Epithelial cell of esophagus (primary cell): Measurements from ENCODE around the gene ADRA2A.

Experiments
- DNase-seq: peaks from one replicate; pipeline ENCODE4 v3.0.0; 2010; ENCODE audit warnings: low read depth
- H3K4me3 ChIP-seq: 2 replicates; pipeline ENCODE4 v1.5.1; 2011; ENCODE audit warnings: mild to moderate bottlenecking, low read length, control low read depth
- TF ChIP-seq, protein P1 (sequence below): IDR thresholded peaks from 2 replicates; pipeline ENCODE4 v1.5.1; 2011; ENCODE audit warnings: low read depth, mild to moderate bottlenecking, low read length, control low read depth, inconsistent platforms; ENCODE audit not compliant: insufficient read depth; ENCODE audit errors: missing control alignments

ADRA2A gene

DNA sequence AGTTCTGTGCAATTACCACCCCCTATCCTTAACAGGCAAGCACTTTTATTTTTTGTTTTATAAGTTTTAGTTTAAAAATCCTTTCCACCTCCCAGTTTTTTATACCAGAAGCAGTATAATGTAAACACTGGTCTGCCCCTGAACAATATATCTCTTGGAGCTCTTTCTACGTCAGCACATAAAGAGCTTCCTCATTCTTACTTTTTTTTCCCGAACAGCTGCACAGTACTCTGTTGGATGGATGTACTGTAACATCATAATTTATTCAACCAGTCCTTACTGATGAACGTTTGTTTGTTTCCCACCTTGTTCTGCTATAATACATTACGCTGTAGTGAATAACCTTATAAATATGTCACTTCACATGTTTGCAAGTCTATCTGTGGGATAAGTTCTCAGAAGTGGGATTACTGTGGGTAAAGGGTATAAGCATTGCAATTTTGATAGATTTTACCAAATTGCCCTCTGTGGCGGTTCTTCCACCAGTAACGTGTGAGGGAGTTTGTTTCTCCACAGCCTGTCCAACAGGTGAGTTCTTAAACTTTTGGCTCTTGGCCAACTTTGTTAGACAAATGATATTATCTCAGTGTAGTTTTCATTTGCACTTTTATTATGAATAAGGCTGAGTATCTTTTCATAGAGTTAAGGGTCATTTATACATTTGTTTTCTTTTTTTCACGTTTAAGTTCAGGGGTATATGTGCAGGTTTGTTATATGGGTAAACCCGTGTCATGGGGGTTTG, 32.8 kb downstream of the ADRA2A start:
- H3K4me3 ChIP-seq, result no peak overlapping the region
- TF ChIP-seq, protein P1, sequence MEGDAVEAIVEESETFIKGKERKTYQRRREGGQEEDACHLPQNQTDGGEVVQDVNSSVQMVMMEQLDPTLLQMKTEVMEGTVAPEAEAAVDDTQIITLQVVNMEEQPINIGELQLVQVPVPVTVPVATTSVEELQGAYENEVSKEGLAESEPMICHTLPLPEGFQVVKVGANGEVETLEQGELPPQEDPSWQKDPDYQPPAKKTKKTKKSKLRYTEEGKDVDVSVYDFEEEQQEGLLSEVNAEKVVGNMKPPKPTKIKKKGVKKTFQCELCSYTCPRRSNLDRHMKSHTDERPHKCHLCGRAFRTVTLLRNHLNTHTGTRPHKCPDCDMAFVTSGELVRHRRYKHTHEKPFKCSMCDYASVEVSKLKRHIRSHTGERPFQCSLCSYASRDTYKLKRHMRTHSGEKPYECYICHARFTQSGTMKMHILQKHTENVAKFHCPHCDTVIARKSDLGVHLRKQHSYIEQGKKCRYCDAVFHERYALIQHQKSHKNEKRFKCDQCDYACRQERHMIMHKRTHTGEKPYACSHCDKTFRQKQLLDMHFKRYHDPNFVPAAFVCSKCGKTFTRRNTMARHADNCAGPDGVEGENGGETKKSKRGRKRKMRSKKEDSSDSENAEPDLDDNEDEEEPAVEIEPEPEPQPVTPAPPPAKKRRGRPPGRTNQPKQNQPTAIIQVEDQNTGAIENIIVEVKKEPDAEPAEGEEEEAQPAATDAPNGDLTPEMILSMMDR, result no peak
- DNase-seq, result no peak

DNA sequence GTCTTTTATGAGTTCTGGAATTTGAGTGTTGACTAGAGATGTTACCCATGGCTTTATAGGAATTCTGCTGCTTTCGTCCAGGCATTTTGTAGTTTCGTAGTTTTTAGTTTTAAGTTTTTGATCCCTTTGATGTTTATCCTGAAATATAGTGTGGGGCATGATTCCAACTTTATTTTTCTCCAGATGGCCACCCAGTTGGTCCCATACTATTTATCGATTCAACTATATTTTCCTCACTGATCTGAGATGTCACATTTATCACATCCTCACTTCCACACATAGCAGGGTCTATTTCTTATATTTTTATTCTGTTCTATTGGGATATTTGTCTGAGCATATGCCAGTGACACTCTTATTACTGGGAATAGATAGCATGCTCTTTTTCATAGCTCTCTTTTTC, 33.9 kb downstream of the ADRA2A start:
- H3K4me3 ChIP-seq, result no peak overlapping the region
- no peak for DNase-seq
- TF ChIP-seq, protein P1, result no peak

DNA sequence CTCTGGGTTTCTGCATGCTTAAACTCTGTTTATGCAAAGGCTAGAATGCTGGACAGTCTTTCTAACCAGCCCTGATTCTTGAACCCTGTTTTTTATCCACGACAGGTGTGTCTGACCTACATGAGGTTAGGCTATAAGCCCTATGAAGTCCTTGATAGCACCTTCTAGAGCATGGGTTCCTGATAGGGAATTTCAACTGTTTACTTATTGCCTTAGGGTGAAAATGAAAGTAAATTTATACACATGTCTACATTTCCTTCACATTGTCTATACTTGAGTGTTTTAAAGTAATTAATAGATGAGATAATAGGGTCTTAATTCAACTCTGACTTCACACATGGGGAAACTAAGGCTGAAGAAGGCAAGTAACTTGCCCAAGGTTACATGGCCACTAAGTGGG, 35.5 kb downstream of the ADRA2A start:
- DNase-seq, result no peak
- TF ChIP-seq, protein P1, result no peak
- H3K4me3 ChIP-seq, result no peak overlapping the region

DNA sequence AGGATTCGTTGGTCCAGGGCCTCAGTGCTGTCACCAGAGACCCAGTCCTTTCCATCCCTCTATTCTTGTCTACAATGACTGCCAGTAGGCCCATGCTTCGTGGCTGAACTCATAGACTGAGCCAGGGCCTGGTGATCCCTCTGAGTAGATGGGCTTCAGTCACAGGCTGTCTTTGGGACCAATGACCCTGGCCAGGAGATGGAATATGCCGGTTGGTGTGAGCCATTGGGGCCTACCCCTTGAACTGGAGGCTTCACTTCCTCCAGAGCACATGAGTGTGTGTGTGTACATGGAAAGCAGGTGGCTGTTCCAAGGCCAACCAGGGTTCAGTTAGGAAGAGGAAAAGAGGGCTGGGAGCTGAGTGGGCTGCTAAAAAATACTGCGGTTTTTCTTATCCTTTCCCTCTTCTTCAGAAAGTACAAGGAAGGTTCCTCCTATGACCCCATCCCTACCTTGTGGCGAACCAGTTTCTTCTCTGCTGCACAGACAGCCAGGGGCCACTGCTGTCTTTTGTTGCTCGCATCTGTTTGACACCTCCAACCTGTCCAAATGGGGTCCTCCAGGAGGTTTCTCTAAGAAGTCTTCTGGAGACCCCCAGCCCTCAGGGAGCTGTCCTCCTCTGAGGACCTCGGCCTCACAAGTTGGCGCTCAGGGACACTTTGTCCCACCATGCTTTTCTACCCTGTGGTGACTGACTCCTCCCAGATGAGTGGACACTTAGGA, 36.6 kb downstream of the ADRA2A start:
- no peak for DNase-seq
- TF ChIP-seq, protein P1, result no peak
- H3K4me3 ChIP-seq, result no peak overlapping the region

DNA sequence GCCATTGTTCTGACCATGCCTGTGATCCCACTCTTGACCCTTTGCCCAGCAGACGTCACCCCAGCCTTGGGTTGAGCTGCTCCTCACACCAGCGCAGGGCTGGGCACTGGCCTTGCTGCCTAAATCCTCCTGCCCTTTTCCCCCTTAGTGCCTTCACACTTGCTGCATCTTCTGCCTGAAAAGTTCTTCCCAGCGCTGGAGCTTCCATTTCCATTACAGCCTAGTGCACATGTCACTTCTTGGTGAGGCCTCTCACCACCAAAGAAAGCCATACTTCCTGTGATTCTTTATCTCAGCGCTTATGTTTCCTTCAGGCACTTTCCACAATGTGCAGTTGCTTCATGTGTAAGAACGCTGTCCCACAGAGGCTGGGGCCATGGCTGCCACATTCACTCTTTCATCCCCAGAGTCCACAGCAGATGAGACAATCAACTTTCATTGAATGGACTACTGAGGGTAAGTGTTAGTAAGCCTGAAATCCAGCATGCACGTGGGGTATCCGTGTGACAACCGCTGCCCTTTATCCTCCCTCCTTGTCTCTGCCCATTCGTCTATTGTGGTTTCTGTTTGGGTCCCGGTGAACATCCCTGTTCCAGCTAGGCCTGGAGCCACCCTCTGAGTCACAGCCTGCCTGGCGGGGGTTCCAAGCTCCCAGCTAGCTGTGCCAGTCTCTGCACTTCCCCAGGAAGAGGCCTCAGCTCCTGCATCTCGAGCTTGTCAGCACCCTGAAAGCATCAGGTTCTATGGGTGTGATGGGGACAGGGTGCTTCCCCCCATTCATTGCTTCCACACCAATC, 37.3 kb downstream of the ADRA2A start:
- TF ChIP-seq, protein P1, result no peak
- DNase-seq, result no peak
- no peak overlapping the region for H3K4me3 ChIP-seq

DNA sequence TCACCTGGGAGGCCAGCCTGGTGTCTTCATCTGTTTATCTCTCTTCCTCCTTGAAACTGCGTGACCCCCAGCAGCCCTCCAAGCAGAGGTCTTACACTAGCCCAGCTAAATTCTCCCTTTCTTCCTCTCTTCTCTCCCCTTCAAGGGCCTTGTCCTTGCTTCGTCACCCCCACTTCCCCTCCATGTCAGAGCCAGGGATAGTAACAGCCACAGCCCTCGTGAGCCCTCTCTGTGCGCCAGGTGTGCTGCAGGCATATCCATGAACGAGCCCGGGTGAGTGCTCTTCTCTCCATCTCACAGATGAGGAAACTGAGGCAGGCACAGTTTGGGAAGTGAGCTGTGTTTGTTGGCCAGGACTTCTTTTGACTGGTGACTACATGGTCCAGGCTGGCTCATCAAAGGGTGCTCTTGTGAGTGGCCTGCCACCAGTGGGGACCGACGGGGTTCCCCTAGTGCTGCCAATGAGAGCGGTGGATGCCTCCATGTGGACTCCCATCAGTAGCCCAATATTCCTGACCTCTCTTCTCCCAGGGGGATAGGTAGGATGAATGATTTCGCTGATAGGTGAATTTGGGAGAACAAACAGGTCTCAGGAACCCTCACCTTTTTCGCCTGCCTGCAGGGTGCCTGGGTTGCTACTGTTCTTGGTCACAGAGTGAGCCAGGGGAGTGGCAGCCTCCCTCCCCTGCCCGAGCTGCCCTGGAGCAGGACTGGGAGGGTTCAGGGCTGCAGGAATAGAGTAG, 38.1 kb downstream of the ADRA2A start:
- TF ChIP-seq, protein P1, result no peak
- no peak overlapping the region for H3K4me3 ChIP-seq
- no peak for DNase-seq
